Measurements from ENCODE around the gene FBF1.
A peak's percentile ranks its signal among the peaks of the same experiment; 100 is the strongest.

FBF1 gene

DNA sequence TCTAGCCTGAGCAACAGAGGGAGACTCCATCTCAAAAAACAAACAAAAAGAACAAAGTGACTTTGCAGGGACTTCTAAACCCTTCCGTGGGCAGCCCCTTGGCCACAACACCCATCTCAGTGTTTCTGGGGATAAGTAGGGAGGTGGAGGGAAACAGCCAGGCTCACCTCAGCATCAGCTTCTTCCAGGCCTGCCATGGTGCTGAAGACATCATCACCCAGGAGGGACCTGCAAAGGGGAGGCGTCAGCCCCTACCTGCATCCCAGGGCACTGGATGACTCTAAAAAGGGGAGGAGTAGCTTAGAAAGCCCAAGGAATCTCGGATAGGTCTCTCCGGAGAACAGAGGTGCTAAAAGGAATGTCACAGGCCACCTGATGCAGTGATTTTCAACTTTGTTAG lies 9.8 kb downstream of the FBF1 start:
- H3K9me3 ChIP-seq (ENCODE audit: control insufficient read depth, low read length): no peaks in the 10 kb centered on the region
- WGBS: 88% methylated on average over 4 of the region's 4 CpGs

DNA sequence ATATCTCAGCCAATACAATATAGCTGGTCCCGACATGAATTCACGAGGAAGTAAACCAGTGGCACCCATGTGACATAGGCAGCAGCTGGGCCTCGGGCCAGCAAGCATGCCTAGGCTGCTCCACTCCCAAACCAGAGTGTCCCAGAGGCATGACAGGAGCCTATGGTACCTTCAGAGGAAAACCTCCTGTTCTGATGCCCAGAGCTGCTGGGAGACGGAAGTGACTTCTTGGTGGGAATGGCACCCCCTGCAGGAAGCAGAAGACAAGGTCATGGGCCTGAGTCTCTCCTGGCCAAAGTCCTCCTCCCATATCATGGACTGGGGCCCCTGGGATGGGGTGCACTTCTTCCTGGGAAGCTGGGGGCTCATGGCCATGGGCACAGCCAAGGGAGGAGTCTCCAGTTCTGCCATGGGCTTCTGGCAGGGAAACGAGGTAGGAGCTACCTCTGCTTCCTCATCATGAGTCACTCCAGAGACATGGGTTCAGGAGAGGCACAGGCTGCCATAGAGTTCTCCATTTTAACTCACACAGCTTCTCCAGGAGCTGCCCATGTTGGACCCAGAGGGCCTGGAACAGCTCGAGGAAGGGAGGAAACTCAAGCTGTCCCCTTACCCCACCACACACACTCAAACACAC lies 13.4 kb downstream of the FBF1 start:
- Histone ChIP-seq H3K27me3 (ENCODE audit: control insufficient read depth in 1 of 2, insufficient read depth in 1 of 2, low read length in 2 of 2) (no peaks in the 10 kb centered on the region), H2BK12ac (ENCODE audit: low read length in 2 of 2) (no peak overlapping the region), H3K14ac (ENCODE audit: low read length in 2 of 2) (no peak overlapping the region), H3K79me1 (replicated peaks; ENCODE audit: low read length, poor library complexity, severe bottlenecking) (no peaks in the 10 kb centered on the region), H3K18ac (ENCODE audit: low read depth in 1 of 2, low read length in 2 of 2) (no peak overlapping the region), H3K36me3 (ENCODE audit: control insufficient read depth in 1 of 2, insufficient read depth in 2 of 2, low read depth in 1 of 2, low read length in 2 of 2) (peaks cover 18 to 45% of the 10 kb centered on the region in 2 experiments), H2AFZ (ENCODE audit: low read depth, low read length) (no peak overlapping the region), H4K8ac (ENCODE audit: low read length) (no peak overlapping the region), H2BK15ac (ENCODE audit: low read depth, poor library complexity, severe bottlenecking) (no peak overlapping the region), H2BK120ac (ENCODE audit: low read depth, low read length) (no peak overlapping the region), H3K4me1 (ENCODE audit: control insufficient read depth, insufficient read depth, low read depth, low read length) (no peaks in the 10 kb centered on the region), H3K9me3 (ENCODE audit: control insufficient read depth, low read length) (no peaks in the 10 kb centered on the region), H2AK5ac (ENCODE audit: low read length, severe bottlenecking) (no peak overlapping the region), H3K9ac (ENCODE audit: low read length) (no peak overlapping the region), H2BK5ac (ENCODE audit: low read depth, low read length, poor library complexity, severe bottlenecking) (no peak overlapping the region), H3K27ac (ENCODE audit: low read length, poor library complexity, severe bottlenecking) (no peak overlapping the region), H4K91ac (ENCODE audit: low read length) (no peak overlapping the region), H3K4me2 (ENCODE audit: low read length, poor library complexity, severe bottlenecking) (no peak overlapping the region), H3K23ac (ENCODE audit: low read length in 2 of 2) (no peak overlapping the region), H3K4ac (ENCODE audit: low read depth in 1 of 2, low read length in 2 of 2) (no peak overlapping the region), H3K4me3 (ENCODE audit: insufficient read depth in 1 of 2, low read depth in 1 of 2, low read length in 2 of 2) (no peak overlapping the region)
- DNase-seq: peak; percentile 23
- 84% methylated on average over 6 of the region's 6 CpGs for WGBS

More for the DNA sequence above, 9.8 kb downstream of the FBF1 start:
- Histone ChIP-seq H4K91ac (ENCODE audit: low read length) (no peak overlapping the region), H4K8ac (ENCODE audit: low read length) (no peak overlapping the region), H3K18ac (ENCODE audit: low read depth in 1 of 2, low read length in 2 of 2) (no peak overlapping the region), H3K36me3 (ENCODE audit: control insufficient read depth in 1 of 2, insufficient read depth in 2 of 2, low read depth in 1 of 2, low read length in 2 of 2) (peaks cover under 1 to 24% of the 10 kb centered on the region in 2 experiments), H3K4me2 (ENCODE audit: low read length, poor library complexity, severe bottlenecking) (no peak overlapping the region), H2AK5ac (ENCODE audit: low read length, severe bottlenecking) (no peak overlapping the region), H3K23ac (ENCODE audit: low read length in 2 of 2) (no peak overlapping the region), H2BK5ac (ENCODE audit: low read depth, low read length, poor library complexity, severe bottlenecking) (no peak overlapping the region), H3K9ac (ENCODE audit: low read length) (no peak overlapping the region), H2BK120ac (ENCODE audit: low read depth, low read length) (no peak overlapping the region), H3K14ac (ENCODE audit: low read length in 2 of 2) (no peak overlapping the region), H3K27me3 (ENCODE audit: control insufficient read depth in 1 of 2, insufficient read depth in 1 of 2, low read length in 2 of 2) (no peaks in the 10 kb centered on the region), H3K27ac (ENCODE audit: low read length, poor library complexity, severe bottlenecking) (no peak overlapping the region), H3K4me1 (ENCODE audit: control insufficient read depth, insufficient read depth, low read depth, low read length) (no peaks in the 10 kb centered on the region), H2BK12ac (ENCODE audit: low read length in 2 of 2) (no peak overlapping the region), H3K4me3 (ENCODE audit: insufficient read depth in 1 of 2, low read depth in 1 of 2, low read length in 2 of 2) (no peak overlapping the region), H2BK15ac (ENCODE audit: low read depth, poor library complexity, severe bottlenecking) (no peak overlapping the region), H3K79me1 (replicated peaks; ENCODE audit: low read length, poor library complexity, severe bottlenecking) (no peaks in the 10 kb centered on the region), H2AFZ (ENCODE audit: low read depth, low read length) (no peak overlapping the region), H3K4ac (ENCODE audit: low read depth in 1 of 2, low read length in 2 of 2) (no peak overlapping the region)
- no peak for DNase-seq

DNA sequence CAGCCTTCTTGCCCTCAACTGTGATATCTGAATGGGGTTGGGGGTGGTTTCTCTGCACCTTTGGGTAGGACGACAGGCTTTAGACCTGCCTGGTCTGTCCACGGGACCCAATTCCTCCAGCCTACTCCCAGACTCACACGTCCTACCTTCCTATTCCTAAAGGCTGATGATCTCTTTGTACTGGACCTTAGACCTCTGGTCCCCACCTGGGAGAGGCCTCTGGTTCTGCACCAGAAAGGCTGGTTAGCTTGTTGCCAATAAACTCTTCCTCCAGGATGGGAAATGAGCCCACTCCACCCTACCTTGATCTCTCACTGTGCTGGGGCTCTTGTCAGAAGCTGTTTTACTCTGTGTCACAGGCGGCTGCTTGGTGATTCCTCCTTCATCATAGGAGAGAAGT lies 14.4 kb downstream of the FBF1 start:
- Histone ChIP-seq H3K27ac (ENCODE audit: low read length, poor library complexity, severe bottlenecking) (no peak overlapping the region), H3K36me3 (ENCODE audit: control insufficient read depth in 1 of 2, insufficient read depth in 2 of 2, low read depth in 1 of 2, low read length in 2 of 2) (peaks cover 24 to 50% of the 10 kb centered on the region in 2 experiments), H3K4me3 (ENCODE audit: insufficient read depth in 1 of 2, low read depth in 1 of 2, low read length in 2 of 2) (no peak overlapping the region), H3K4me1 (ENCODE audit: control insufficient read depth, insufficient read depth, low read depth, low read length) (no peaks in the 10 kb centered on the region), H3K9ac (ENCODE audit: low read length) (no peak overlapping the region), H3K4ac (ENCODE audit: low read depth in 1 of 2, low read length in 2 of 2) (no peak overlapping the region), H3K23ac (ENCODE audit: low read length in 2 of 2) (no peak overlapping the region), H3K27me3 (ENCODE audit: control insufficient read depth in 1 of 2, insufficient read depth in 1 of 2, low read length in 2 of 2) (no peaks in the 10 kb centered on the region), H2BK12ac (ENCODE audit: low read length in 2 of 2) (no peak overlapping the region), H2AFZ (ENCODE audit: low read depth, low read length) (no peak overlapping the region), H2BK5ac (ENCODE audit: low read depth, low read length, poor library complexity, severe bottlenecking) (no peak overlapping the region), H2BK120ac (ENCODE audit: low read depth, low read length) (no peak overlapping the region), H3K14ac (ENCODE audit: low read length in 2 of 2) (no peak overlapping the region), H4K8ac (ENCODE audit: low read length) (no peak overlapping the region), H3K18ac (ENCODE audit: low read depth in 1 of 2, low read length in 2 of 2) (no peak overlapping the region), H3K79me1 (replicated peaks; ENCODE audit: low read length, poor library complexity, severe bottlenecking) (no peaks in the 10 kb centered on the region), H3K4me2 (ENCODE audit: low read length, poor library complexity, severe bottlenecking) (no peak overlapping the region), H2BK15ac (ENCODE audit: low read depth, poor library complexity, severe bottlenecking) (no peak overlapping the region), H4K91ac (ENCODE audit: low read length) (no peak overlapping the region), H2AK5ac (ENCODE audit: low read length, severe bottlenecking) (no peak overlapping the region), H3K9me3 (ENCODE audit: control insufficient read depth, low read length) (no peaks in the 10 kb centered on the region)
- DNase-seq: no peak
- WGBS: 91% methylated on average over 4 of the region's 4 CpGs

DNA sequence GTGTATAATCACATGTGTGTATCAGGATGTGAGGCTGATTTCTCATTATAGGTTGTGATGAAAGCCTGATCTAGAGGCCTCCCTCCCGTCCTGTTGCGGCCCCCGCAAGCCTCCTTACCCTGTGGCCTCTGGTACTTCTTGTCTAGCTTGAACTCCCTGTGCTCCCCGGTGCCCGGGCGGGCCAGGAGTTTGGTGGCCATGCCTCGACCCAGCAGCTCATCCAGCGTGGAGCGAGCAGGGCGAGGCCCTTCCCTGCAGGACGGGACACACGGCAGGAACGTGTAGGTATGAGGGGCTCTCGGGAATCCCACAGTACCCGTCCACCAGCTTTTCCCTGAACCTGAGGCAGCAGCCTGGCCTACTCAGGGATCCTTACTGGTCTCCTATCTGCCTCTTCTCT lies 14.9 kb downstream of the FBF1 start:
- no peaks in the 10 kb centered on the region for H3K9me3 ChIP-seq (ENCODE audit: control insufficient read depth, low read length)
- no peak overlapping the region for H3K23ac ChIP-seq (ENCODE audit: low read length in 2 of 2)
- H3K14ac ChIP-seq (ENCODE audit: low read length in 2 of 2): no peak overlapping the region
- no peaks in the 10 kb centered on the region for H3K4me1 ChIP-seq (ENCODE audit: control insufficient read depth, insufficient read depth, low read depth, low read length)
- peaks cover 24 to 46% of the 10 kb centered on the region in 2 experiments for H3K36me3 ChIP-seq (ENCODE audit: control insufficient read depth in 1 of 2, insufficient read depth in 2 of 2, low read depth in 1 of 2, low read length in 2 of 2)
- no peak overlapping the region for H2BK120ac ChIP-seq (ENCODE audit: low read depth, low read length)
- no peak overlapping the region for H2BK5ac ChIP-seq (ENCODE audit: low read depth, low read length, poor library complexity, severe bottlenecking)
- no peak overlapping the region for H2BK15ac ChIP-seq (ENCODE audit: low read depth, poor library complexity, severe bottlenecking)
- no peaks in the 10 kb centered on the region for H3K79me1 ChIP-seq (replicated peaks; ENCODE audit: low read length, poor library complexity, severe bottlenecking)
- DNase-seq: no peak
- H3K18ac ChIP-seq (ENCODE audit: low read depth in 1 of 2, low read length in 2 of 2): no peak overlapping the region
- no peak overlapping the region for H3K4ac ChIP-seq (ENCODE audit: low read depth in 1 of 2, low read length in 2 of 2)
- no peak overlapping the region for H3K4me3 ChIP-seq (ENCODE audit: insufficient read depth in 1 of 2, low read depth in 1 of 2, low read length in 2 of 2)
- no peak overlapping the region for H3K9ac ChIP-seq (ENCODE audit: low read length)
- no peak overlapping the region for H2AFZ ChIP-seq (ENCODE audit: low read depth, low read length)
- H2BK12ac ChIP-seq (ENCODE audit: low read length in 2 of 2): no peak overlapping the region
- H3K27ac ChIP-seq (ENCODE audit: low read length, poor library complexity, severe bottlenecking): no peak overlapping the region
- no peak overlapping the region for H4K8ac ChIP-seq (ENCODE audit: low read length)
- WGBS: 97% methylated on average over 15 of the region's 15 CpGs
- no peak overlapping the region for H4K91ac ChIP-seq (ENCODE audit: low read length)
- no peak overlapping the region for H3K4me2 ChIP-seq (ENCODE audit: low read length, poor library complexity, severe bottlenecking)
- no peaks in the 10 kb centered on the region for H3K27me3 ChIP-seq (ENCODE audit: control insufficient read depth in 1 of 2, insufficient read depth in 1 of 2, low read length in 2 of 2)
- H2AK5ac ChIP-seq (ENCODE audit: low read length, severe bottlenecking): no peak overlapping the region

Measured in mesenchymal stem cell (in vitro differentiated cells and primary cell).